H9 (cell line): Measurements from ENCODE around the gene RRP9. TPM values are rescaled to one million over a fixed set of nuclear protein-coding genes. Genes with fewer than 3 reads are reported as not detected.

Experiments used
- DNase-seq: peaks from one replicate; pipeline ENCODE4 v3.0.0-alpha.2; 2017
- H2AFZ ChIP-seq: one replicate; pipeline ENCODE4 v1.6.1; 2013; ENCODE audit warnings: mild to moderate bottlenecking, low read length, control low read depth, moderate library complexity
- H2AK5ac ChIP-seq: 2 replicates; pipeline ENCODE4 v1.6.1; 2013; ENCODE audit warnings: low read length, control low read depth, mixed read lengths; ENCODE audit not compliant: insufficient read length
- H2BK120ac ChIP-seq: one replicate; pipeline ENCODE4 v1.6.1; 2013; ENCODE audit warnings: low read depth, mild to moderate bottlenecking, low read length, control low read depth, inconsistent platforms; ENCODE audit not compliant: poor library complexity, severe bottlenecking
- H2BK12ac ChIP-seq: 2 replicates; pipeline ENCODE4 v1.6.1; 2013; ENCODE audit warnings: low read length, control low read depth, mixed read lengths, low read depth; ENCODE audit not compliant: insufficient read length
- H2BK15ac ChIP-seq: 2 replicates; pipeline ENCODE4 v1.6.1; 2013; ENCODE audit warnings: low read depth, low read length, control low read depth
- H2BK20ac ChIP-seq: one replicate; pipeline ENCODE4 v1.6.1; 2013; ENCODE audit warnings: low read depth, mild to moderate bottlenecking, low read length, control low read depth, inconsistent platforms; ENCODE audit not compliant: poor library complexity, severe bottlenecking
- H2BK5ac ChIP-seq: 2 replicates; pipeline ENCODE4 v1.6.1; 2013; ENCODE audit warnings: low read length, control low read depth, mixed read lengths; ENCODE audit not compliant: insufficient read length
- H3K14ac ChIP-seq: 2 replicates; pipeline ENCODE4 v1.6.1; 2013; ENCODE audit warnings: low read length, control low read depth; ENCODE audit not compliant: insufficient read depth
- H3K18ac ChIP-seq: 2 replicates; pipeline ENCODE4 v1.6.1; 2013; ENCODE audit warnings: low read depth, mild to moderate bottlenecking, mixed read lengths, low read length, control low read depth; ENCODE audit not compliant: insufficient read length
- H3K23ac ChIP-seq: 2 replicates; pipeline ENCODE4 v1.6.1; 2013; ENCODE audit warnings: low read length, control low read depth, mixed read lengths, low read depth; ENCODE audit not compliant: insufficient read length
- H3K23me2 ChIP-seq: 2 replicates; pipeline ENCODE4 v1.6.1; 2013; ENCODE audit warnings: low read depth, mild to moderate bottlenecking, mixed read lengths, low read length, control low read depth; ENCODE audit not compliant: insufficient read length, poor library complexity, severe bottlenecking
- H3K27ac ChIP-seq: 2 replicates; pipeline ENCODE4 v1.5.1; 2013; ENCODE audit warnings: low read length, control low read depth, mixed read lengths, low read depth; ENCODE audit not compliant: insufficient read length
- H3K27me3 ChIP-seq: 2 replicates; pipeline ENCODE4 v1.6.1; 2013; ENCODE audit warnings: low read length, control low read depth, inconsistent platforms; ENCODE audit not compliant: insufficient read depth
- H3K4ac ChIP-seq: 2 replicates; pipeline ENCODE4 v1.6.1; 2013; ENCODE audit warnings: low read depth, mild to moderate bottlenecking, control low read depth, inconsistent platforms, low read length, moderate library complexity
- H3K4me1 ChIP-seq: 2 replicates; pipeline ENCODE4 v1.6.1; 2013; ENCODE audit warnings: low read length, control low read depth, inconsistent platforms; ENCODE audit not compliant: insufficient read depth
- H3K4me2 ChIP-seq: 2 replicates; pipeline ENCODE4 v1.6.1; 2013; ENCODE audit warnings: low read length, control low read depth, mixed read lengths; ENCODE audit not compliant: insufficient read length, insufficient read depth
- H3K56ac ChIP-seq: 2 replicates; pipeline ENCODE4 v1.6.1; 2013; ENCODE audit warnings: low read depth, mild to moderate bottlenecking, mixed read lengths, low read length, control low read depth; ENCODE audit not compliant: insufficient read length
- H3K79me1 ChIP-seq: 2 replicates; pipeline ENCODE4 v1.6.1; 2013; ENCODE audit warnings: low read depth, mild to moderate bottlenecking, moderate library complexity, low read length, control low read depth, inconsistent platforms; ENCODE audit not compliant: insufficient read depth, poor library complexity, severe bottlenecking
- H3K79me2 ChIP-seq: 2 replicates; pipeline ENCODE4 v1.6.1; 2013; ENCODE audit warnings: low read length, control low read depth, inconsistent platforms; ENCODE audit not compliant: insufficient read depth
- H3K9ac ChIP-seq: 2 replicates; pipeline ENCODE4 v1.6.1; 2013; ENCODE audit warnings: low read length, control low read depth, mixed read lengths; ENCODE audit not compliant: insufficient read length; ENCODE audit errors: extremely low read depth
- H3K9me3 ChIP-seq: one replicate; pipeline ENCODE4 v1.6.1; 2013; ENCODE audit warnings: low read depth, low read length, inconsistent platforms; ENCODE audit not compliant: control insufficient read depth
- H3T11ph ChIP-seq: one replicate; pipeline ENCODE4 v1.6.1; 2013; ENCODE audit warnings: mild to moderate bottlenecking, low read length, control low read depth, inconsistent platforms
- H4K20me1 ChIP-seq: one replicate; pipeline ENCODE4 v1.6.1; 2013; ENCODE audit not compliant: control insufficient read depth, insufficient read length, insufficient read depth
- H4K5ac ChIP-seq: 2 replicates; pipeline ENCODE4 v1.6.1; 2013; ENCODE audit warnings: low read depth, mild to moderate bottlenecking, mixed read lengths, low read length, control low read depth; ENCODE audit not compliant: insufficient read length
- H4K8ac ChIP-seq: replicated peaks from 2 replicates; pipeline ENCODE4 v1.6.1; 2013; ENCODE audit warnings: low read length, control low read depth, mixed read lengths, low read depth; ENCODE audit not compliant: insufficient read length
- H4K91ac ChIP-seq: 2 replicates; pipeline ENCODE4 v1.6.1; 2013; ENCODE audit warnings: low read depth, mild to moderate bottlenecking, moderate library complexity, mixed read lengths, low read length, control low read depth; ENCODE audit not compliant: insufficient read length
- H3K27ac Mint-ChIP-seq, 3 experiments: 2 replicates in 2 of 3; 3 replicates in 1 of 3; pipeline ENCODE4 v1.8.0; 2020 to 2021; ENCODE audit warnings: mixed read lengths in 3 of 3, mild to moderate bottlenecking in 1 of 3, moderate library complexity in 1 of 3
- H3K27me3 Mint-ChIP-seq: 2 replicates; pipeline ENCODE4 v1.8.0; 2021; ENCODE audit warnings: low read depth, mild to moderate bottlenecking, moderate library complexity, mixed read lengths
- H3K36me3 Mint-ChIP-seq, 3 experiments: 2 replicates in 2 of 3; 3 replicates in 1 of 3; pipeline ENCODE4 v1.8.0; 2020 to 2021; ENCODE audit warnings: low read depth in 3 of 3, mixed read lengths in 3 of 3; ENCODE audit not compliant: insufficient read depth in 1 of 3
- H3K4me1 Mint-ChIP-seq, 2 experiments: 2 replicates each; pipeline ENCODE4 v1.8.0; 2020; ENCODE audit warnings: mixed read lengths in 2 of 2
- H3K4me3 Mint-ChIP-seq, 2 experiments: 2 replicates in 1 of 2; 3 replicates in 1 of 2; pipeline ENCODE4 v1.8.0; 2020 to 2021; ENCODE audit warnings: mild to moderate bottlenecking in 2 of 2, mixed read lengths in 2 of 2, moderate library complexity in 1 of 2
- H3K9me3 Mint-ChIP-seq, 2 experiments: 2 replicates in 1 of 2; 3 replicates in 1 of 2; pipeline ENCODE4 v1.8.0; 2020; ENCODE audit warnings: mild to moderate bottlenecking in 2 of 2, mixed read lengths in 2 of 2, moderate library complexity in 1 of 2
- WGBS: extraction: QIAGEN DNeasy Blood & Tissue Kit; methylation state at CpG from one replicate; pipeline ENCODE4 v1.1.7; 2013; ENCODE audit warnings: missing lambda C conversion rate, low lambda C conversion rate, mixed read lengths; ENCODE audit not compliant: insufficient read length; ENCODE audit errors: extremely low coverage; 5-methylcytosine and 5-hydroxymethylcytosine counted together
- total RNA-seq: library from RNA; stranded (reverse); gene quantifications from 2 replicates; pipeline ENCODE4 v1.2.1, GENCODE V29; 2021
- TF ChIP-seq, protein P1 (sequence below): fragments of 200-600 bp; sonication (generic); conservative IDR thresholded peaks from 3 replicates; pipeline ENCODE4 v1.8.0; 2021; ENCODE audit warnings: antibody characterized with exemption, mild to moderate bottlenecking

Gene RRP9
- total RNA-seq, 1 experiment from 2014 or later, result 64.0 TPM

GRCh38 chr3:51970606-51971300 is 29.0 kb upstream of the RRP9 start:
- H4K20me1 ChIP-seq, result peaks cover 3% of the 10 kb centered on the region
- no peak overlapping the region for H3K23ac ChIP-seq
- no CpG with 5 or more reads among the region's 6 CpGs for WGBS
- no peak overlapping the region for H4K8ac ChIP-seq
- Mint-ChIP-seq H3K9me3 (no peaks in the 10 kb centered on the region), H3K27ac (no peak overlapping the region), H3K4me1 (peaks cover 36 to 59% of the 10 kb centered on the region in 2 experiments), H3K4me3 (0 out of 5 replicates have a peak overlapping the region, but pooled peaks of 1 of the 2 experiments have one; percentile 11), H3K27me3 (peaks cover 20% of the 10 kb centered on the region), H3K36me3 (peaks cover 0 to 2% (median 0%) of the 10 kb centered on the region in 3 experiments; a peak in 3 of 7 replicates)
- H3T11ph ChIP-seq, result no peak overlapping the region
- no peaks in the 10 kb centered on the region for H3K9me3 ChIP-seq
- H3K4ac ChIP-seq, result no peak overlapping the region
- no peak overlapping the region for H3K9ac ChIP-seq
- H2BK12ac ChIP-seq, result no peak overlapping the region
- no peak overlapping the region for H2AK5ac ChIP-seq
- DNase-seq, result no peak
- H3K79me2 ChIP-seq, result no peaks in the 10 kb centered on the region
- H3K27me3 ChIP-seq, result peaks cover 5% of the 10 kb centered on the region; the same call in 1 of the 2 replicates
- no peak overlapping the region for H3K56ac ChIP-seq
- H2AFZ ChIP-seq, result no peak overlapping the region
- H3K4me1 ChIP-seq, result peaks cover 21% of the 10 kb centered on the region; the same call in 1 of the 2 replicates
- H2BK120ac ChIP-seq, result no peak overlapping the region
- TF ChIP-seq, protein P1, sequence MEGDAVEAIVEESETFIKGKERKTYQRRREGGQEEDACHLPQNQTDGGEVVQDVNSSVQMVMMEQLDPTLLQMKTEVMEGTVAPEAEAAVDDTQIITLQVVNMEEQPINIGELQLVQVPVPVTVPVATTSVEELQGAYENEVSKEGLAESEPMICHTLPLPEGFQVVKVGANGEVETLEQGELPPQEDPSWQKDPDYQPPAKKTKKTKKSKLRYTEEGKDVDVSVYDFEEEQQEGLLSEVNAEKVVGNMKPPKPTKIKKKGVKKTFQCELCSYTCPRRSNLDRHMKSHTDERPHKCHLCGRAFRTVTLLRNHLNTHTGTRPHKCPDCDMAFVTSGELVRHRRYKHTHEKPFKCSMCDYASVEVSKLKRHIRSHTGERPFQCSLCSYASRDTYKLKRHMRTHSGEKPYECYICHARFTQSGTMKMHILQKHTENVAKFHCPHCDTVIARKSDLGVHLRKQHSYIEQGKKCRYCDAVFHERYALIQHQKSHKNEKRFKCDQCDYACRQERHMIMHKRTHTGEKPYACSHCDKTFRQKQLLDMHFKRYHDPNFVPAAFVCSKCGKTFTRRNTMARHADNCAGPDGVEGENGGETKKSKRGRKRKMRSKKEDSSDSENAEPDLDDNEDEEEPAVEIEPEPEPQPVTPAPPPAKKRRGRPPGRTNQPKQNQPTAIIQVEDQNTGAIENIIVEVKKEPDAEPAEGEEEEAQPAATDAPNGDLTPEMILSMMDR, result no peak
- no peak overlapping the region for H2BK5ac ChIP-seq
- H3K18ac ChIP-seq, result no peak overlapping the region
- H3K79me1 ChIP-seq, result no peaks in the 10 kb centered on the region
- H2BK15ac ChIP-seq, result no peak overlapping the region
- H4K91ac ChIP-seq, result no peak overlapping the region
- peaks cover 21% of the 10 kb centered on the region for H3K23me2 ChIP-seq
- no peak overlapping the region for H4K5ac ChIP-seq
- no peak overlapping the region for H3K4me2 ChIP-seq
- H2BK20ac ChIP-seq, result no peak overlapping the region
- H3K27ac ChIP-seq, result no peak overlapping the region
- no peak overlapping the region for H3K14ac ChIP-seq
